Raji (cell line): Measurements from ENCODE around the gene NEU3.

Source experiments
- POLR2A ChIP-seq: IDR thresholded peaks from 2 replicates; pipeline ENCODE4 v1.6.1; 2011; ENCODE audit warnings: low read depth, low read length, control low read depth; ENCODE audit not compliant: insufficient read depth

The NEU3 gene

GRCh38 chr11:75022759-75023396, 34.1 kb downstream of the NEU3 start:
- TF ChIP-seq POLR2A = no peak

- TF ChIP-seq POLR2A = no peak
Measured at GRCh38 chr11:75023446-75024067, 34.8 kb downstream of the NEU3 start.

DNA sequence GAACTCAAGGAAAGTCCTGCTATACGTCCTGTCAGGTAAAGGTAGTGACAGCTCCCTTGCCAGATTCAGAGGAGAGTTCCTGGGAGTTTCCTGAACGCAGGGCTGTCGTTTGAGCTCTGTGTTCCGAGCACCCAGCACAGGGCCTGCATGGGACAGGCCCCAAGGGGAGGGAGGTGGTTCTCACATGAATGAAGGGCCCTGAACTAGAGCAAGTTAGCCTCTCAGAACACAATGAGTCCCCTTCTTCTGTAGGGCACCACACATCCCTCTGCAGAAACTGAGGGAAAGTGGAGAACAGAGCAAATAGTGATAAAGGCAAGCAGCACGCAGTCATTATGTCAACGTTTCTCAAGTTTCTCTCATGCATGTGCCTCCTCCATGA, 35.3 kb downstream of the NEU3 start:
- no peak for TF ChIP-seq POLR2A

DNA sequence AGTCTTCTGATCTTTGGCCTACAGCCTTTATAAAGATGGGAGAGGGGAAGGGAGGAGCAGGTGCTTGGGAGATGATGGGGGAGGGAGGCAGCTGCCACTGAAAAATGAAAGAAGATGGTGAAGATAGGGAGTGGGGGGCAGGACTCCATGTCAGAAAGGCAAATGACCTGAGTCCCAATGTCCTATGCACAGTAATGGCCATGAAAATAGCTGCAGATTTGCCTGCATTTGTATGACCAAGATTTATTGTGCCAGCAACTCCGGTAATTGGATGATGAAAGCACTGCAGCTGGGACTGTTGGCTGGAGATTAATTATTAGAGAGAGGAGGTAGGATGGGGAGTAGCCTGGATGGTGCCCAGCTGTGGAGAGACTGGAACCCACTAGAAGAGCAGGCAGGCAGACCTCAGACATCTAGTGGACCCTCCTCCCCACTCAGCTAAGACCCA, 36.1 kb downstream of the NEU3 start:
- no peak for TF ChIP-seq POLR2A

DNA sequence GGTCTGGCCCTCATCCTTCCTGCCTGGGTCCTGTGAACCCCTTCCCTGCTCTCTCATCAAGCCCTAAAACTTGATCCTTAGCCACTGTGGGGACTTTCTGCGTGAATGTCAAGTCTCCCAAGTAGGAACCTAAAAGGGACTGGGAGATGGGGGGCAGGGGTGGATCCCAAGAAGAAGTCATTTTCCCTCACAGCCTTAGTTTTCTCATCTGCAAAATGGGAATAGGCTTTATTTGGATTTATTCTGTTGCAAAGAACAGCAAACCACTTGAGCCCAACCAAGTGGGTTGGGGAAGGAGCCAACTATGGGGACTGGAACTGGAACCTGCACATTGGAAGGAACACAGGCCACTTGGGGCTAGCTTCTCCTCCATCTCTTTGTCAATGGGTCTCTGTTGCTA, 36.8 kb downstream of the NEU3 start:
- no peak for TF ChIP-seq POLR2A

GRCh38 chr11:75028321-75028720, 39.6 kb downstream of the NEU3 start:
- TF ChIP-seq POLR2A = no peak

- TF ChIP-seq POLR2A = no peak
Measured at GRCh38 chr11:75028724-75029123, 40.0 kb downstream of the NEU3 start.

DNA sequence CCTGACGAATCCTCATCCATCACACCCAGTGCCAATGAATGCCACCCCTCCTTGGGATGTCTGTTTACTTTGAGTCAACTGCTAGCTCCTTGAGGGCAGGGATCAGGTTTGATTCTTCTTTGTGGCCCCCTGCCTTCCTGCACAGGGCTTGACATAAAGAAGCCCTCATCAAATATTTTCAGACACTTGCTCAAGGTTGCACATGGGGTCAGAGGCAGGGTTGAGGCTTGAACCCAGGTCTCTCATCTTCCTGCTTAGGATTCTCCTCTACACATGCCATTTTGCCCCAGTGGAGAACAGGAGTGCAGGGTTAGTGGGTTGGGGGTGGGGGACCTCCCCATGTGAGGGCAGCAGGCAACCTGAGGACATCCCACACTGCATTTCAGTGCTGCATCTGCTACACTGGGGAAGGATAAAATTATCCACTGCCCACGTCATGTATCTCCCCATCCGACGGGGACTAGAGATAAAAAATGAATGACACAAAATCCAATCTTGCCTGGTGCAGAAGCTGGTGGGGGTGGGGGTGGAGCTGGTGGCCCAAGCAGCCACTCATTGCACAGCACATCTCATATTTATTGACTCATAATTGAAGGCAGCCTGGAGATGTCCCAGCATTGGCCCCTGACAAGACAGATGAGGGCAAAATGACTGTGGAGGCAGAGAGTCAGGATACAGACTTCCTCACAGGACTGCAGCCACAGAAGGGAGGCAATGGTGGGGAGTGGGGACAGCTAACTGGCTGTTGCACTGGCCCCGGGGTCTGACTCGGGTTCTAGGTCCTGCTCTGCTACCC, 41.3 kb downstream of the NEU3 start:
- TF ChIP-seq POLR2A = no peak

DNA sequence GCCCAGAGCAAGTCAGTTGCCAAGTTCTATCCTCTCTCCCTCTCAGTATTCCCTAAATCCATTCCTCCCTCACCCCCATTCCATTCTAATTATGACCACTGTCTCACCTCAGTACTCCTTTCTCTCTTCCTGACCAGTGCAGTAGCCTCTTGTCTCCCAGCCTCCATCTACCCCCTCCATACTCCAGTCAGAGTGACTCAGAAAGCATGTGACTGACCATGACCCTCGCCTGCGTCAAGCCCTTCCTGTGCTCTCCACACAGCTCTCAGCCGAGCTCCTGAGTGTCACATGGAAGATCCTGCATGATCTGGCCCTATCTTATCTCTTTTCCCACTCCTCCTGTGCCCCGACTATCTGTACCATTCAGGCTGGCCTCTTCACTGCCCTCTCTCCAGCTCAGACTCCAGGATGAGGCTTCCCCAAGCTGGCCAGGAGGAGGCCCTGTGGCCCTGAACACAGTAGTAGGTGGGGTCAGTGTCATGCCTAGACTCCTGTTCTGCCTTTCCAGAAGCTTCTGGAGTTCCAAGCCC, 42.6 kb downstream of the NEU3 start:
- TF ChIP-seq POLR2A = no peak

GRCh38 chr11:75031771-75032549, 43.2 kb downstream of the NEU3 start:
- no peak for TF ChIP-seq POLR2A

GRCh38 chr11:75032550-75032935, 43.8 kb downstream of the NEU3 start:
- TF ChIP-seq POLR2A = no peak

DNA sequence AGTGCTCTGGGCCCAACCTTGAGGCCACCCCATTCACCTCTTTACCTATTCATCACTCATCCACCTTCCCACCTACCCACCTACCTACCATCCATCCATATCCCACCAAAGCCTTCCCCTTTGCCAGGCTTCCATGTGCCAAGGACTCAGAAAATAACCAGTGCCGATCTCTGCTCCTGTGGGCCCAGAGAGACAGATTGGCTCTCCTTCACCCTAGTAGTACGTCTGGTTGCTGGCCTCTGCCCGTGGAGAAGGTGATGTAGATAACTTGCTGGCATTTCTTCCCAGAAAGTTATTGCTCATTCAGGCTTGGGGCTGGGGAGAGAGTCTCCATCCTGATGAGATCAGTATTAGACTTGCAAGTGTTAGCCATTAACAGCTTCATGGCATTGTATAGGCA, 45.2 kb downstream of the NEU3 start:
- no peak for TF ChIP-seq POLR2A

DNA sequence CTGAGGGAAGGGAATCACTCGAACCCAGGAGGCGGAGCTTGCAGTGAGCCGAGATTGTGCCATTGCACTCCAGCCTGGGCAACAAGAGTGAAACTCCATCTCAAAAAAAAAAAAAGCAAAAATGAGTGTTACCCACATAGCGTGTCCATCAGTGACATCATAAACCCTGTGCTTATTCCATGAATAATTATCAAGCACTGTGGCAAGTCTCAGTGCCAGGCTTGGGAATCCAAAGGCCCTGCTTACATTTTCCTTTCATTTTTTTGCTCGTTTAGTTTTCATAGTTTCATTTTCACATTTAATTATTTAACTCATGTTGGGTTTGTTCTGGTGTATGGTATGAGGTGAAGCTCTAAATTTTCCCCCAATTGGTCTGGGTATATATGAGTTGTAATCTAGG, 46.5 kb downstream of the NEU3 start:
- TF ChIP-seq POLR2A = no peak

GRCh38 chr11:75035911-75036565, 47.3 kb downstream of the NEU3 start:
- TF ChIP-seq POLR2A = no peak
